Activated CD4-positive, alpha-beta T cell treated with anti-CD3 and anti-CD28 coated beads for 36 hours (primary cell): Measurements from ENCODE around the gene PRDM5. TPM values are rescaled to one million over a fixed set of nuclear protein-coding genes. Genes with fewer than 3 reads are reported as not detected.
"Not testable (repeated sequence)": the region's sequence is repeated elsewhere in the genome, so short reads cannot be mapped to it uniquely, and the experiment has no call there.

ENCODE experiments used
- ATAC-seq: fragments of 200-7000 bp; cut with Tn5 transposase; one replicate; pipeline ENCODE4 v1.10.0; 2021; ENCODE audit warnings: mild to moderate bottlenecking, moderate library complexity
- CTCF ChIA-PET: fragments of 350-600 bp; sonication (Branson Sonifier 250); formaldehyde crosslinking; loops from one replicate; lab custom pipeline; 2021; ENCODE audit warnings: antibody characterized with exemption; lab: Charles Lee
- POLR2A ChIA-PET: fragments of 350-600 bp; sonication (Branson Sonifier 250); formaldehyde crosslinking; loops from one replicate; lab custom pipeline; 2021; ENCODE audit warnings: antibody characterized with exemption, inconsistent platforms; lab: Charles Lee
- DNase-seq: peaks from one replicate; pipeline ENCODE4 v3.0.0-alpha.2; 2020
- H3K27ac Mint-ChIP-seq: one replicate; pipeline ENCODE4 v1.8.0; 2021; ENCODE audit warnings: mixed read lengths
- H3K27me3 Mint-ChIP-seq: one replicate; pipeline ENCODE4 v1.8.0; 2021; ENCODE audit warnings: mixed read lengths
- H3K36me3 Mint-ChIP-seq: one replicate; pipeline ENCODE4 v1.8.0; 2021; ENCODE audit warnings: low read depth, mixed read lengths
- H3K4me1 Mint-ChIP-seq: one replicate; pipeline ENCODE4 v1.8.0; 2021; ENCODE audit warnings: mixed read lengths
- H3K4me3 Mint-ChIP-seq: one replicate; pipeline ENCODE4 v1.8.0; 2021; ENCODE audit warnings: mild to moderate bottlenecking, moderate library complexity, mixed read lengths
- H3K9me3 Mint-ChIP-seq: one replicate; pipeline ENCODE4 v1.8.0; 2021; ENCODE audit warnings: low read depth, mixed read lengths
- intact Hi-C, 2 experiments: fragments of 100-400 bp; cut with DNase I in 1 of 2; cut with micrococcal nuclease in 1 of 2; formaldehyde crosslinking; loops; one replicate each; pipeline versions ENCODE4 v1.14.2 to v1.15.1; 2022 to 2024; cut with DNase I, micrococcal nuclease
- total RNA-seq, 2 experiments: library from RNA; stranded (reverse); gene quantifications; one replicate each; pipeline ENCODE4 v1.2.3, GENCODE V29; 2021

PRDM5 gene
- total RNA-seq, 2 experiments from 2014 or later: 0.05 TPM; not detected in 1

- POLR2A ChIA-PET: no interaction called here
- DNase-seq (no peak), ATAC-seq (no peak)
- H3K36me3 Mint-ChIP-seq: peaks cover 5% of the 10 kb centered on the region
- H3K27ac Mint-ChIP-seq: no peak overlapping the region
- H3K9me3 Mint-ChIP-seq: peaks cover 9% of the 10 kb centered on the region
- CTCF ChIA-PET: no interaction called here
- no peaks in the 10 kb centered on the region for H3K4me1 Mint-ChIP-seq
- H3K27me3 Mint-ChIP-seq: peaks cover 20% of the 10 kb centered on the region
- no peak overlapping the region for H3K4me3 Mint-ChIP-seq
- intact Hi-C loops: no loop called here
Measured at GRCh38 chr4:120673696-120674095, 248.8 kb downstream of the PRDM5 start.

DNA sequence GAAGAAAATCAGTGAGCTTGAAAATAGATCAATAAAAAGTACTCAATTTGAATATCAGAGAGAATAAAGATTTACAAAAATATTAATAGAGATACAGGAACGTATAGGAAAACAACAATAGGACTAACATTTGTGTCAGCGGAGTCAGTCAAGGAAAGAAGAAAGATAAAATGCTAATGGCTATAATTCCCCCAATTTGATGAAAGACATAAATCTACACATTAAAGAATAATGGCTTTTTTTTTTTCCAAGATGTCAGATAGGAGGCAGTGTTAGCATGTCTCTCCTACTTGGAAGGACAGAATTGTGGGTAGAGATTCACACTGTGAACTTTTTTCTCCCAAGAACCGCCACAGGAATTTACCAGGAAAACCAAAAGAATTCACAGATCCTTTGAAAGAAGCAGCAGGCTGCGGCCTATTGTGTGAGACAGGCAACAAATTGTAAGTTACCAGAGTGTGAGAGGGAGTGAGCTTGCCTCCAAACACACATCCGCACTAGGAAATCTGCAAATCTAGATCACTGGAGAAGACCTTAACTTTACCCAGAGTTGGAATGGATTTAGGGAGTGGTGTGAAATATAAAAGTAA is 249.9 kb downstream of the PRDM5 start:
- Mint-ChIP-seq H3K9me3 (peaks cover 9% of the 10 kb centered on the region), H3K4me1 (no peaks in the 10 kb centered on the region), H3K4me3 (no peak overlapping the region), H3K27me3 (peaks cover 18% of the 10 kb centered on the region), H3K27ac (no peak overlapping the region), H3K36me3 (peaks cover 5% of the 10 kb centered on the region)
- ChIA-PET POLR2A (no interaction called here), CTCF (no interaction called here)
- intact Hi-C loops: no loop called here
- no peak for ATAC-seq
- DNase-seq: no peak

DNA sequence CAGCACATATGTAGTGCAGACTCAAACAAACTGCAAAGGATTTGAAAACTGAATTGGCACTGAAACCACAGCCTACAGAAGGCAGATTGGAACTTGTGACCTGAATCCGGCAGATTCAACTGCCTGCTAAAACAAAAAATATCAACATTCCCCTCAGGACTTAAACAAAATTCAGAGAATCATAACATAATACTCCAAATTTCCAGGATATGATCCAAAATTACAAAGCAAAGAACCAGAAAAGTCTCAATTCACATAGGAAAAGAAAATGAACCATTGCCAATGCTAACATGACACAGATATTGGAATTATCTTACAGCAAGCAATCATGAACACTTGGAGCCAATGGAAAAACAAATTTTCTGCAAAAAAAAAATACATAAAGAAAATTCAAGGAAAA is 250.4 kb downstream of the PRDM5 start:
- ATAC-seq (no peak), DNase-seq (no peak)
- intact Hi-C loops: no loop called here
- ChIA-PET CTCF (no interaction called here), POLR2A (no interaction called here)
- no peak overlapping the region for H3K4me3 Mint-ChIP-seq
- no peaks in the 10 kb centered on the region for H3K4me1 Mint-ChIP-seq
- peaks cover 9% of the 10 kb centered on the region for H3K9me3 Mint-ChIP-seq
- no peak overlapping the region for H3K27ac Mint-ChIP-seq
- H3K27me3 Mint-ChIP-seq: peaks cover 13% of the 10 kb centered on the region
- peaks cover 5% of the 10 kb centered on the region for H3K36me3 Mint-ChIP-seq

GRCh38 chr4:120671538-120671937 is 251.0 kb downstream of the PRDM5 start:
- Mint-ChIP-seq H3K4me1 (no peaks in the 10 kb centered on the region), H3K27ac (no peak overlapping the region), H3K4me3 (no peak overlapping the region), H3K36me3 (peaks cover 5% of the 10 kb centered on the region), H3K9me3 (peaks cover 7% of the 10 kb centered on the region), H3K27me3 (peaks cover 9% of the 10 kb centered on the region)
- POLR2A ChIA-PET: no interaction called here
- CTCF ChIA-PET: no interaction called here
- ATAC-seq: no peak
- no peak for DNase-seq
- intact Hi-C loops: no loop called here

DNA sequence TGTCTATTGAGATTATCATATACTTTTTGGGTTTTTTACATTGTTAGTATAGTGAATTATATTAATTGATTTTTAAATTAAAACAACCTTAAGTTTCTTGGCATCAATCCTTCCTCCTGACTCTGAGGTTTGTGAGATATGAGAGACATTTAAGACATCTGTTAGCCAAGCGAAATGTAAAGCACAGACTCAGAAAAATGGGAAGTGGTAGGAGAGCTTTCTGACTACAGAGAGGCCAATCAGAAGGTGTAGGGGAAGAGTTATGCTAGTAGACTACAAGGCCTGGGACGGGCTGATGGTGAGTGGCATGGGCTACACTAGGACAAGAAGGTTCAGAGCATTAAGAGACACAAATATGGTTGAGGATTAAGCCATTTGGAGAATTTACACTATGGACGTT is 255.4 kb downstream of the PRDM5 start:
- no peak overlapping the region for H3K4me3 Mint-ChIP-seq
- H3K27ac Mint-ChIP-seq: no peak overlapping the region
- peaks cover 5% of the 10 kb centered on the region for H3K27me3 Mint-ChIP-seq
- intact Hi-C loops: no loop called here
- no peak for DNase-seq
- ChIA-PET CTCF (no interaction called here), POLR2A (no interaction called here)
- H3K36me3 Mint-ChIP-seq: no peaks in the 10 kb centered on the region
- H3K9me3 Mint-ChIP-seq: peaks cover 3% of the 10 kb centered on the region
- H3K4me1 Mint-ChIP-seq: no peaks in the 10 kb centered on the region
- ATAC-seq: no peak

- CTCF ChIA-PET: no interaction called here
- H3K36me3 Mint-ChIP-seq: no peaks in the 10 kb centered on the region
Measured at GRCh38 chr4:120664851-120665250, 257.7 kb downstream of the PRDM5 start.

GRCh38 chr4:120659616-120660170 is 262.8 kb downstream of the PRDM5 start:
- ATAC-seq: no peak
- H3K4me1 Mint-ChIP-seq: peaks cover 3% of the 10 kb centered on the region

More at GRCh38 chr4:120664851-120665250, 257.7 kb downstream of the PRDM5 start:
- ATAC-seq (no peak), DNase-seq (no peak)
- no peak overlapping the region for H3K27ac Mint-ChIP-seq
- POLR2A ChIA-PET: no interaction called here
- no peaks in the 10 kb centered on the region for H3K4me1 Mint-ChIP-seq
- intact Hi-C loops: no loop called here
- H3K27me3 Mint-ChIP-seq: peaks cover 3% of the 10 kb centered on the region
- H3K9me3 Mint-ChIP-seq: no peaks in the 10 kb centered on the region
- no peak overlapping the region for H3K4me3 Mint-ChIP-seq

DNA sequence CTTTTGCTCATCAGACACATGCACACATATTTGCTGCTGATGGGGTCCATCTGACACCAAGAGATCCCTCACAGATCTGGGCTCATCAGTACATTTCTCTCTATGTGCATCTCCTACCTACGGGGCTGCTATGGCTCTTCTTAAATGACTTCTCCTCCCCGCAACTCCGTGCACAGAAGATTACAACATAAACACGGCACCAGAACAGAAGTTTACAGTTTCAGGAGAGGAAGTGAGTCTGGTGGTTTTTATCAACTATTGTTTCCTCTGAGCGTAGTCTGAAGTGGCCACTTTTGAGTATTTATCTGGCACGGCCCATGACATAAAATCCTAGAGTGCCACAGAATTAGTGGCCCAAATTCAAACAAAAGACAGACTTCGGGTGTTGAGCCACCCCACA is 263.8 kb downstream of the PRDM5 start:
- DNase-seq (no peak), ATAC-seq (no peak)
- ChIA-PET CTCF (no interaction called here), POLR2A (no interaction called here)
- H3K9me3 Mint-ChIP-seq: no peaks in the 10 kb centered on the region
- H3K27me3 Mint-ChIP-seq: peaks cover 13% of the 10 kb centered on the region
- intact Hi-C loops: no loop called here
- no peak overlapping the region for H3K4me3 Mint-ChIP-seq
- no peak overlapping the region for H3K27ac Mint-ChIP-seq
- H3K4me1 Mint-ChIP-seq: peaks cover 3% of the 10 kb centered on the region
- no peaks in the 10 kb centered on the region for H3K36me3 Mint-ChIP-seq

More at GRCh38 chr4:120659616-120660170, 262.8 kb downstream of the PRDM5 start:
- Mint-ChIP-seq H3K27me3 (peaks cover 13% of the 10 kb centered on the region), H3K36me3 (no peaks in the 10 kb centered on the region), H3K27ac (no peak overlapping the region), H3K4me3 (no peak overlapping the region), H3K9me3 (no peaks in the 10 kb centered on the region)
- CTCF ChIA-PET: no interaction called here
- POLR2A ChIA-PET: no interaction called here
- DNase-seq: no peak
- intact Hi-C loops: no loop called here

GRCh38 chr4:120653804-120654573 is 268.5 kb downstream of the PRDM5 start:
- no peaks in the 10 kb centered on the region for H3K36me3 Mint-ChIP-seq
- no peak for ATAC-seq
- ChIA-PET POLR2A (no interaction called here), CTCF (no interaction called here)
- no peaks in the 10 kb centered on the region for H3K9me3 Mint-ChIP-seq
- peaks cover 14% of the 10 kb centered on the region for H3K27me3 Mint-ChIP-seq
- DNase-seq: no peak
- no peak overlapping the region for H3K27ac Mint-ChIP-seq
- no peak overlapping the region for H3K4me3 Mint-ChIP-seq
- intact Hi-C loops: no loop called here
- peaks cover 3% of the 10 kb centered on the region for H3K4me1 Mint-ChIP-seq

DNA sequence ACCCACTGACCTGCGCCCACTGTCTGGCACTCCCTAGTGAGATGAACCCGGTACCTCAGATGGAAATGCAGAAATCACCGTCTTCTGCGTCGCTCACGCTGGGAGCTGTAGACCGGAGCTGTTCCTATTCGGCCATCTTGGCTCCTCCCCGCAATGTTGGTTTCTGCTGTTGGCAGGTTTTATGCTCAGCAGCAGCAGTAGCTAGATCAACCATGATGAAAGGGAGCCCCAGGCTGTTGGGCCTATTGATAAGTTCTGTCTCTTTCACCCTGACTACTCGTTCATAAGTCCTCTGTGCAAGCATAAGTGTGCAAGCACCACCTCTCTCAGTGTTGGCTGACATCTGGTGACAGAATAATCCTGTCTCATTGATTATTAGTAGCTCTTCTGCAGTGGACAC is 274.2 kb downstream of the PRDM5 start:
- intact Hi-C loops, H3K27ac Mint-ChIP-seq, H3K4me3 Mint-ChIP-seq, H3K4me1 Mint-ChIP-seq, POLR2A ChIA-PET, H3K9me3 Mint-ChIP-seq, DNase-seq, ATAC-seq, H3K36me3 Mint-ChIP-seq, CTCF ChIA-PET: not testable (repeated sequence)
- peaks cover 10% of the 10 kb centered on the region for H3K27me3 Mint-ChIP-seq
